HG03175 (cell line): ENCODE measurements around the gene EXOC3.
"Not testable (repeated sequence)": the region's sequence is repeated elsewhere in the genome, so short reads cannot be mapped to it uniquely, and the experiment has no call there.

Experiments
- ATAC-seq: cut with Tn5 transposase; IDR thresholded peaks from one replicate; pipeline ENCODE4 v1.9.1; 2021; ENCODE audit warnings: mild to moderate bottlenecking, moderate library complexity; ENCODE audit not compliant: unreplicated experiment

The EXOC3 gene

DNA sequence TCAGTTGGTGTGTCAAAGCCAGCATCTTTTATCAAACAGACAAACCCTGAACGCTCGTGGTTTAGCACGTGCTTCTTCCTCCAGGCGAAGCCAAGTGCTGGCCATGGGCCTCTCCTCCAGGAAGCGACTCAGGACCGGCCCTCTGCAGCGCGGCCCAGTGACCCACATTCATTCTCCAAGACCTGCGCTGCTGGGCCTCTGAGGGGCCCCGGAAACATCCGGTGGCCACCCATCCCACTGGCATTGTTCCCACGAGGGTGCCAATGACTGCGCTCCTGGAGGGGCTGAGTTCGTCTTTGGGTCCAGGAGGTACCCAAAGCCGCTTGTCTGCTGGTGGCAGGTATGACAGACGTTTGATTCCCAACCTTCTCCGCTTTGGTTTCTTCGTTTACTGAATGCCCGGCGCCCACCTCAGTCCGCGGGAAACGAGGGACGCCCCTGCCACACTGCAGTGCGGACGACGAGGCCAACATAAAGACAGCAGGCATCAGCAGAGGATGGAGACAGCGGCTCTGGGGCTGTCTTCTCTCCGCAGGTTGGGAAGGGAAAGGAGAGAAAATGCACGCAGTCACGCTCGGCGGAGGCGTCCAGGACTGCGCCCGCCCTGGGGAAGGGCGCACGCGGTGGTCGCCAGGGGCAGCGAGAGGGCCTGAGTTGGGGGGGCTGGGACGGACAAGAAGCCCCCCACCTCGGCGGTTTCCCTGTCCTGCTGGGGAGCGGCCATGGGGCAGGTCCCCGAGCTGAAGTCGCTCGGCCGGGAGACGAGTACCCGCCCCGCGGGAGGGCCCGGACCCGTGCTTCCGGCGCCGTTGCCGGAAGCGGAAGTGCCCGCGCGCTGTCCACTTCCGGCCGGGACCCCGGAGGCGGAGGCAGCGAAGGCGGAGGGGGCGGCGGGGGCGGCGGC, at the start of gene EXOC3:
Gene EXOC3 (plus strand): TSS at position 842 of the 904 bp plus-strand sequence. CDS start 3,030 bp downstream, outside the sequence.
- ATAC-seq, result peak; percentile 87

DNA sequence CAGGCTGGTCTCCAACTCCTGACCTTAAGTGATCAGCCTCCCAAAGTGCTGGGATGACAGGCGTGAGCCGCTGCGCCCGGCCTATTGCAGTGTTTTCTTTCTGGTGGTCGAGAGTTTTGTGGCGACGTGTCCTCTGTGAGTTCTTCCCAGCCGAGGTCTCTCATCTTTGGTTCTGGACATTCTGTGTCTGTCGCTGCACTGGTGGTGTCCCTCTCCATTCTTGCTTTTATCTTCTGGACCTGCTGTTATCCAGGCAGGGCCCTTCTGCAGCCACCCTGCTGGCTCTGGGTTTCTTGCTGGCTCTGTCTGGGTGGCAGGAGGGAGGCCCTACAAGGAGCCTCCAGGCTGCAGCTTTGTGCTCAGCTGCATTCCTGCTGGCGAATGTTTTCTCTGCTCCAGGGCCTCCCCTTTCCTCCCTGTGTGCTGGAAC, 49.1 kb upstream of the EXOC3 start:
- ATAC-seq, result no peak

- no peak for ATAC-seq
Measured at GRCh38 chr5:394671-395155, 48.3 kb upstream of the EXOC3 start.

DNA sequence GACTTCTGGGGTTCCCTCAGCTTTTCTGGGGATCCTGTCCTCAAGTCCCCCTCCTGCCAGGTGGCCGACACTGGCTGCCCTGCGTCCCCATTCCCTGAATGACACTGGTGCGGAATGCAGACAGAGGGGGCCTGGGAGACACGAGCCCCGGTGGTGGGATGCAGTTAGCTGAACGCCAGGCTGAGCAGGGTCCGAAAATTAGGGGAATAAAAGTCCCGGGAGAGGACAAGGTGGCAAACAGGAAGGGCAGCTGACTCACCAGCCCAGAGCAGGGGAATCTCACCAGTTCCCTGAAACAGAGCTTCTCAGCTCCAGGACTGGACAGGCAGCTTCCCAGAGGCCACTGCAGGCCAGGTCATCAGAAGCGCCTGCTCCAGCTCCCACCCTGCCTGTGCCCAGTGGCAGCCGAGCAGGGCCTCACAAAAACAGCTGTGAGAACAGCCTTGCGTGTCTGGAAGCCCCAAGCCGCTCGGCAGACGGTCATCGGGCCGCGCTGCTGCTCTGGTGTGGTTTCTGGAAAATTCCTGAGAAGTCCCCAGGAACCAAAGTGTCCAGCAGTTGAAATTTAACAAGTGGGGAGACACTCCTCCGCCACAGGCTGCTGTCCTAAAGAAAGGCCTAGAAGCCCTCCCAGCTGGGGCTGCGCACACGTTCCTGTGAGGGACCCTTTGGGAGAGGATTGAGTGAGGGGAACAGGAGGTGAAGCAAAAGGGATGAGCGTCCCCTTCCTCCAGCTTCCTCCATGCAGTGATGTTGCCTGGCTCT, 47.6 kb upstream of the EXOC3 start:
- no peak for ATAC-seq

- ATAC-seq, result no peak
Measured at GRCh38 chr5:395921-396530, 47.0 kb upstream of the EXOC3 start.

DNA sequence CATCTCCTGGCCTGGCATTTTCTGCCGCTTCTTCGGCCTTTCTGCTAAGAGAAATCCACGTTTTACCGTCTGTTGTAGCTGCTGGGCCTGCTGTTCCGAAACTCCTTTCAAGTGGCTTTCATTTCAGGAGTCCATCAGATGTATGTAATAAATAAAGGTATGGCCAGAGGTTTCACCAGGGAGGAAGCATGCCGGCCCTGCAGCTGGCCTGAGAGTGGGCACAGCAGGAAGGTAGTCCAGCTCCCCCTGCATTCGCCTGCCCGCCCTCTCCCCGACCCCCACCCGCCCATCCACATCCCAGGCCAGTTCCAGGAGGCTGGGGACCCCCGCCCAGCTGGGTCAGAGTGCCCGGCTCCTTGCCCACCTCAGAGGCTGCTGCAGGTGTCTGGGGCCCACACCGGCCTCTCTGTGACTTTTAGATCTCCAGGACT, 46.4 kb upstream of the EXOC3 start:
- ATAC-seq, result no peak

DNA sequence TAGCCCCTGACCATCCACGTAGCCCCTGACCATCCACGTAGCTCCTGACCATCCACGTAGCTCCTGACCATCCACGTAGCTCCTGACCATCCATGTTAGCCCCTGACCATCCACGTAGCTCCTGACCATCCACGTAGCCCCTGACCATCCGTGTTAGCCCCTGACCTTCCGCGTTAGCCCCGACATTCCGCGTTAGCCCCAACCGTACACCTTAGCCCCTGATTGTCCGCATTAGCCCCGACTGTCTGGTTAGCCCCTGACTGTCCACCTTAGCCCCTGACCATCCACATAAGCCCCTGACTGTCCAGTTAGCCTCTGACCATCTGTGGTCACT, 44.9 kb upstream of the EXOC3 start:
- ATAC-seq, result not testable (repeated sequence)

DNA sequence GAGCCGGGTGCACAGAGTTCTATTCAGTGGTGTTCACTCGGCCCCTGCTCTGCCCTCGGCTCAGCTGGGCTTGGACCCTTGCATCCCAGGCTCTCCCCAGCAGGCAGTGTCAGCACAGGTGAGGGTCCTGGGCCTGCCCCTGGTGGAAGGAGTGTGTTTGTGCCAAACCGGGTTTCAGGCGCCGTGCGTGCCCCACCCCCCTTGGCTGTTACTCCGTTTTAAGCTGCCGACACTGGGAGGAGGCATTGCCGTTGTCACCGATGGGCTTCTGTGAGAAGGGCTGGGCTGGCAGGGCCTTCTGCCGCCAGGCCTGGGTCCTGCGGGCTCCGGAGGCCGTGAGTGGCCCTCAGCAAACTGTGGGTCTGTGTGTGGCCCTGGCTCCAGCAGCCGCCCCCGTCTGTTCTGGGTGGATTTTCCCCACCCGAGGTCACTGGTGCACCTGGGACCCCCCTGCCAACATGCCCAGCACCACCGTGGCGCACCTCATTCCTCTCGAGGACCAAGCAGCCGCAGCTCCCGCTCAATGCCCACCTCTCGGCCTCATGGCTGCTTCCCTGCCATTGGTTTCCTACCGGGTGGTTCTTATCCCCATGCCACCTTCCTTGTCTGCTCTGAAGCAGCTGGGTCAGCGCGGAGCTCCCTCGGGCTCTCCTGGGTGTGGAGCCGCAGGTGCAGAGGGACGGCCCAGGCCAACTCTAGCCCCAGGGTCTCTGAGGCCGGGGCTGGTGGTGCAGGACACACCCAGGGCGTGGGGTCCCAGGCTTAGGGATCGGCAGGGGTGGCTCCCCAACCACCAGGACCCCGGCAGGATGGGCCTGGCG, 44.3 kb upstream of the EXOC3 start:
- ATAC-seq, result no peak

- peak; percentile 79 for ATAC-seq
Measured at GRCh38 chr5:399296-400281, 43.4 kb upstream of the EXOC3 start.

GRCh38 chr5:400282-401145, 42.5 kb upstream of the EXOC3 start:
- ATAC-seq, result peak; percentile 30

DNA sequence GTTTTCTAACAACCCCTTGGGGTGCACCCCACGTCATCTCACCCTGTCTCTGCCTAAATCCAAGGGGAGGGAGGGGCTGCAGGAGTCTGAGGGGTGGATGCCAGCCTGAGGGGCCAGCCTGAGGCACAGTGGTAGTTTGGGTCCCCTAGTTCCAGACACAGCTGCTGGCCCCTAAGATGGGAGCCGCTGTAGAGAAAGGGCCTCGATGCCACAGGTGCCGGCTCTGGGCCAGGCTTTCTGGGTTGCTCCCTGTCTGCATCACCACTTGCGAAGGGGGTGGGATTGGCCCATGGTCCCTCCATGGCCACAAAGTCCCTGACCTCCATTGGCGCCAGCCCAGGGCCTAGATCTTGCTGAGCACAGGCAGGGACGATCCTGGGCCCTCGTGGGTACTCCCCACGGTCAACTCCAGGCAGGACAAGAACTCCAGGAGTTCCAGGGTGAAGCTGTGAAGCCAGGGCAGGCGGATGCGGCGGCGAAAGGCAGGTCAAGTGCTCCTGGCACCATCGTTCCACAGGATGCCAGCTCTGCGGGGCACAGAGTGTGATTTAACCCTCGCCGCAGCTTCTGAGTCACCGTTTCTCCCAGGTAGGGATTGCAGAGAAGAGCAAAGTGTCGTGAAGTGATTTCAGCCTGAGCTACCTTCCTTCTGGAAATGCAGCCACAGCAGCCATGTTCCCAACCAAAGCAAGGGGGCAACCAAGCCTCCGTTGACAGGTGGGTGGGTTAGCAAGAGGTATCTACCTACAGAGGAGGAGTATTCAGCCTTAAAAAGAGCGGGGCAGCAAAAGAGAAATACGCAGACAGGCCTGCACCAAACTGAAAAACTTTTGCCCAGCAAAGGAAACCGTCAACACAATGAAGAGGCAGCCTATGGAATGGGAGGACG, 41.6 kb upstream of the EXOC3 start:
- no peak for ATAC-seq

DNA sequence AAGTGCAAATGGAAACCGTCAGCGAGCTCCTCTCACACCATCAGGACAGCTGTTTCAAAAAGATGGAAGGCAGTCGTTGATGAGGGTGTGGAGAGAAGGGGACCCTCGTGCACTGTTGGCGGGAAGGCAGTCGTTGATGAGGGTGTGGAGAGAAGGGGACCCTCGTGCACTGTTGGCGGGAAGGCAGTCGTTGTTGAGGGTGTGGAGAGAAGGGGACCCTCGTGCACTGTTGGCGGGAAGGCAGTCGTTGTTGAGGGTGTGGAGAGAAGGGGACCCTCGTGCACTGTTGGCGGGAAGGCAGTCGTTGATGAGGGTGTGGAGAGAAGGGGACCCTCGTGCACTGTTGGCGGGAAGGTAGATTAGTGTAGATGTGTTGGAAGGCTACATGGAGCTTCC, 40.8 kb upstream of the EXOC3 start:
- not testable (repeated sequence) for ATAC-seq

GRCh38 chr5:402615-403359, 40.2 kb upstream of the EXOC3 start:
- peak; percentile 35 for ATAC-seq

GRCh38 chr5:403995-404394, 39.0 kb upstream of the EXOC3 start:
- no peak for ATAC-seq

- no peak for ATAC-seq
Measured at GRCh38 chr5:404666-405241, 38.2 kb upstream of the EXOC3 start.

DNA sequence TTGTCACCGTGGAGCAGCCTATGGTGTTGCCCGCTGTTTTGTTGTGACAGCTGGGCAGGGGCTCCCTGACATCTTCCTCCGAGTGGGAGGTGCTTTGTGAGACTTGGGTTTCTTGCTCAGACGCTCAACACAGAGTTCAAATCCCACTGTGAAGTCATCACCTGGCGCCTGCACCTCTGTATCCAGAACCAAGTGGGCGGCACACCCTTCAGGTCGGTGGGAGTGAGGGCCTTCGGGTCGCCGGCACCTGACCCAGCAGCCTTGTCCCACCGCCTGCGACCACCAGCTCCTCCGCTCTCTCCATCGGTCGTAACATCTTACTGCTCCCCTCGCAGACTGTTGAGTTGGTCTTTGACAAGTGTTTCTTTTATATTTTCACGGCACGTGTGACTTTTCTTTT, 37.6 kb upstream of the EXOC3 start:
- ATAC-seq, result no peak
